Measurements from ENCODE around the gene PSAPL1.

Gene PSAPL1

GRCh38 chr4:7422151-7422897 is 12.4 kb downstream of the PSAPL1 start:
- Histone ChIP-seq H3K36me3 (ENCODE audit: control insufficient read depth, insufficient read depth, low read length) (no peaks in the 10 kb centered on the region), H3K27ac (ENCODE audit: insufficient read depth, low read length, poor library complexity, severe bottlenecking) (no peak overlapping the region), H3K9me3 (ENCODE audit: control insufficient read depth, low read length) (no peaks in the 10 kb centered on the region), H3K4me1 (ENCODE audit: control insufficient read depth, insufficient read depth, low read length, poor library complexity, severe bottlenecking) (no peaks in the 10 kb centered on the region), H3K4me3 (ENCODE audit: insufficient read depth, low read depth, low read length, poor library complexity, severe bottlenecking) (no peak overlapping the region), H3K27me3 (replicated peaks; ENCODE audit: control insufficient read depth, insufficient read depth, low read length, poor library complexity, severe bottlenecking) (no peaks in the 10 kb centered on the region)
- no peak for DNase-seq

- Histone ChIP-seq H3K27me3 (replicated peaks; ENCODE audit: control insufficient read depth, insufficient read depth, low read length, poor library complexity, severe bottlenecking) (no peaks in the 10 kb centered on the region), H3K4me3 (ENCODE audit: insufficient read depth, low read depth, low read length, poor library complexity, severe bottlenecking) (no peak overlapping the region), H3K4me1 (ENCODE audit: control insufficient read depth, insufficient read depth, low read length, poor library complexity, severe bottlenecking) (no peaks in the 10 kb centered on the region), H3K36me3 (ENCODE audit: control insufficient read depth, insufficient read depth, low read length) (no peaks in the 10 kb centered on the region), H3K27ac (ENCODE audit: insufficient read depth, low read length, poor library complexity, severe bottlenecking) (no peak overlapping the region), H3K9me3 (ENCODE audit: control insufficient read depth, low read length) (no peaks in the 10 kb centered on the region)
- DNase-seq, result no peak
These were observed 13.2 kb downstream of the PSAPL1 start for GRCh38 chr4:7421356-7422150.

GRCh38 chr4:7420661-7421040 is 14.1 kb downstream of the PSAPL1 start:
- no peak overlapping the region for H3K4me3 ChIP-seq (ENCODE audit: insufficient read depth, low read depth, low read length, poor library complexity, severe bottlenecking)
- H3K4me1 ChIP-seq (ENCODE audit: control insufficient read depth, insufficient read depth, low read length, poor library complexity, severe bottlenecking), result no peaks in the 10 kb centered on the region
- H3K36me3 ChIP-seq (ENCODE audit: control insufficient read depth, insufficient read depth, low read length), result no peaks in the 10 kb centered on the region
- no peaks in the 10 kb centered on the region for H3K9me3 ChIP-seq (ENCODE audit: control insufficient read depth, low read length)
- no peak overlapping the region for H3K27ac ChIP-seq (ENCODE audit: insufficient read depth, low read length, poor library complexity, severe bottlenecking)
- no peaks in the 10 kb centered on the region for H3K27me3 ChIP-seq (replicated peaks; ENCODE audit: control insufficient read depth, insufficient read depth, low read length, poor library complexity, severe bottlenecking)
- no peak for DNase-seq

GRCh38 chr4:7419961-7420660 is 14.6 kb downstream of the PSAPL1 start:
- DNase-seq, result no peak
- H3K9me3 ChIP-seq (ENCODE audit: control insufficient read depth, low read length), result no peaks in the 10 kb centered on the region
- no peak overlapping the region for H3K4me3 ChIP-seq (ENCODE audit: insufficient read depth, low read depth, low read length, poor library complexity, severe bottlenecking)
- no peak overlapping the region for H3K27ac ChIP-seq (ENCODE audit: insufficient read depth, low read length, poor library complexity, severe bottlenecking)
- no peaks in the 10 kb centered on the region for H3K27me3 ChIP-seq (replicated peaks; ENCODE audit: control insufficient read depth, insufficient read depth, low read length, poor library complexity, severe bottlenecking)
- no peaks in the 10 kb centered on the region for H3K36me3 ChIP-seq (ENCODE audit: control insufficient read depth, insufficient read depth, low read length)
- no peaks in the 10 kb centered on the region for H3K4me1 ChIP-seq (ENCODE audit: control insufficient read depth, insufficient read depth, low read length, poor library complexity, severe bottlenecking)

GRCh38 chr4:7418131-7418943 is 16.4 kb downstream of the PSAPL1 start:
- no peak overlapping the region for H3K4me3 ChIP-seq (ENCODE audit: insufficient read depth, low read depth, low read length, poor library complexity, severe bottlenecking)
- H3K27ac ChIP-seq (ENCODE audit: insufficient read depth, low read length, poor library complexity, severe bottlenecking), result no peak overlapping the region
- H3K9me3 ChIP-seq (ENCODE audit: control insufficient read depth, low read length), result no peaks in the 10 kb centered on the region
- H3K27me3 ChIP-seq (replicated peaks; ENCODE audit: control insufficient read depth, insufficient read depth, low read length, poor library complexity, severe bottlenecking), result no peaks in the 10 kb centered on the region
- DNase-seq, result no peak
- H3K36me3 ChIP-seq (ENCODE audit: control insufficient read depth, insufficient read depth, low read length), result no peaks in the 10 kb centered on the region
- H3K4me1 ChIP-seq (ENCODE audit: control insufficient read depth, insufficient read depth, low read length, poor library complexity, severe bottlenecking), result no peaks in the 10 kb centered on the region

- H3K4me3 ChIP-seq (ENCODE audit: insufficient read depth, low read depth, low read length, poor library complexity, severe bottlenecking), result no peak overlapping the region
These were observed 17.1 kb downstream of the PSAPL1 start for GRCh38 chr4:7417639-7418038.

GRCh38 chr4:7416745-7417432 is 17.8 kb downstream of the PSAPL1 start:
- Histone ChIP-seq H3K4me3 (ENCODE audit: insufficient read depth, low read depth, low read length, poor library complexity, severe bottlenecking) (no peak overlapping the region), H3K4me1 (ENCODE audit: control insufficient read depth, insufficient read depth, low read length, poor library complexity, severe bottlenecking) (no peaks in the 10 kb centered on the region), H3K27ac (ENCODE audit: insufficient read depth, low read length, poor library complexity, severe bottlenecking) (no peak overlapping the region), H3K36me3 (ENCODE audit: control insufficient read depth, insufficient read depth, low read length) (no peaks in the 10 kb centered on the region), H3K27me3 (replicated peaks; ENCODE audit: control insufficient read depth, insufficient read depth, low read length, poor library complexity, severe bottlenecking) (no peaks in the 10 kb centered on the region), H3K9me3 (ENCODE audit: control insufficient read depth, low read length) (no peaks in the 10 kb centered on the region)
- no peak for DNase-seq

More at GRCh38 chr4:7417639-7418038, 17.1 kb downstream of the PSAPL1 start:
- Histone ChIP-seq H3K27me3 (replicated peaks; ENCODE audit: control insufficient read depth, insufficient read depth, low read length, poor library complexity, severe bottlenecking) (no peaks in the 10 kb centered on the region), H3K27ac (ENCODE audit: insufficient read depth, low read length, poor library complexity, severe bottlenecking) (no peak overlapping the region), H3K9me3 (ENCODE audit: control insufficient read depth, low read length) (no peaks in the 10 kb centered on the region), H3K4me1 (ENCODE audit: control insufficient read depth, insufficient read depth, low read length, poor library complexity, severe bottlenecking) (no peaks in the 10 kb centered on the region), H3K36me3 (ENCODE audit: control insufficient read depth, insufficient read depth, low read length) (no peaks in the 10 kb centered on the region)
- no peak for DNase-seq

GRCh38 chr4:7415927-7416686 is 18.6 kb downstream of the PSAPL1 start:
- Histone ChIP-seq H3K4me1 (ENCODE audit: control insufficient read depth, insufficient read depth, low read length, poor library complexity, severe bottlenecking) (no peaks in the 10 kb centered on the region), H3K36me3 (ENCODE audit: control insufficient read depth, insufficient read depth, low read length) (no peaks in the 10 kb centered on the region), H3K27ac (ENCODE audit: insufficient read depth, low read length, poor library complexity, severe bottlenecking) (no peak overlapping the region), H3K9me3 (ENCODE audit: control insufficient read depth, low read length) (no peaks in the 10 kb centered on the region), H3K4me3 (ENCODE audit: insufficient read depth, low read depth, low read length, poor library complexity, severe bottlenecking) (no peak overlapping the region), H3K27me3 (replicated peaks; ENCODE audit: control insufficient read depth, insufficient read depth, low read length, poor library complexity, severe bottlenecking) (no peaks in the 10 kb centered on the region)
- no peak for DNase-seq
